ENCODE data around the gene ADGRG6. TPM values are rescaled to one million over a fixed set of nuclear protein-coding genes. Genes with fewer than 3 reads are reported as not detected.

The ADGRG6 gene
- total RNA-seq, 4 donors from 2014 or later: 15.7 to 75.2 (median 19.2) TPM

- WGBS, 2 donors (ENCODE audit: low coverage in 1 of 2): 66 to 68% methylated on average over 2 of the region's 2 CpGs
- H3K4me3 ChIP-seq: no peak overlapping the region
- no peak overlapping the region for H3K27ac ChIP-seq
- H3K27me3 ChIP-seq: no peaks in the 10 kb centered on the region
- no peaks in the 10 kb centered on the region for H3K4me1 ChIP-seq
- TF ChIP-seq POLR2A (IDR thresholded peaks at IDR 0.05): no peak
- no peak for TF ChIP-seq EP300 (IDR thresholded peaks at IDR 0.05; ENCODE audit: low read depth)
- TF ChIP-seq POLR2AphosphoS5 (IDR thresholded peaks at IDR 0.05): no peak
- no peak for TF ChIP-seq CTCF (IDR thresholded peaks at IDR 0.05)
- no peak for DNase-seq
- no peaks in the 10 kb centered on the region for H3K36me3 ChIP-seq
- no peaks in the 10 kb centered on the region for H3K9me3 ChIP-seq
- intact Hi-C loops (cut with DNase I; ENCODE audit: low total_unique reads): no loop called here
- in situ Hi-C loops (cut with MboI; ENCODE audit: low pct_ligation_motif_present in 1 of 4, low pct_unique_long_range_greater_than_20kb in 1 of 4, low sequenced_read_pairs in 3 of 4): loop anchor here in 3 of 4 donors (25.0 kb wide), 1 partner anchor 223 kb away; no protein-coding TSS in a partner anchor
These were observed 83.5 kb downstream of the ADGRG6 start for GRCh38 chr6:142385352-142385751.

- Histone ChIP-seq H3K36me3 (no peaks in the 10 kb centered on the region), H3K27ac (no peak overlapping the region), H3K4me1 (no peaks in the 10 kb centered on the region), H3K4me3 (no peak overlapping the region), H3K9me3 (no peaks in the 10 kb centered on the region), H3K27me3 (no peaks in the 10 kb centered on the region)
- in situ Hi-C loops (cut with MboI; ENCODE audit: low pct_ligation_motif_present in 1 of 4, low pct_unique_long_range_greater_than_20kb in 1 of 4, low sequenced_read_pairs in 3 of 4): loop anchor here in 3 of 4 donors (25.0 kb wide), 1 partner anchor 224 kb away; no protein-coding TSS in a partner anchor
- intact Hi-C loops (cut with DNase I; ENCODE audit: low total_unique reads): no loop called here
- no peak for DNase-seq
- TF ChIP-seq POLR2AphosphoS5 (IDR thresholded peaks at IDR 0.05) (no peak), POLR2A (IDR thresholded peaks at IDR 0.05) (no peak), EP300 (IDR thresholded peaks at IDR 0.05; ENCODE audit: low read depth) (no peak), CTCF (IDR thresholded peaks at IDR 0.05) (no peak)
- 82 to 94% methylated on average over 3 to 4 of the region's 4 CpGs for WGBS, 2 donors (ENCODE audit: low coverage in 1 of 2)
These were observed 84.8 kb downstream of the ADGRG6 start for GRCh38 chr6:142386657-142387056.

GRCh38 chr6:142387997-142388815 lies 86.4 kb downstream of the ADGRG6 start:
- Histone ChIP-seq H3K36me3 (no peaks in the 10 kb centered on the region), H3K27me3 (no peaks in the 10 kb centered on the region), H3K4me3 (no peak overlapping the region), H3K9me3 (no peaks in the 10 kb centered on the region), H3K4me1 (no peaks in the 10 kb centered on the region), H3K27ac (no peak overlapping the region)
- WGBS, 2 donors (ENCODE audit: low coverage in 1 of 2): 30 to 33% methylated on average over 4 of the region's 4 CpGs
- no peak for DNase-seq
- in situ Hi-C loops (cut with MboI; ENCODE audit: low pct_ligation_motif_present in 1 of 4, low pct_unique_long_range_greater_than_20kb in 1 of 4, low sequenced_read_pairs in 3 of 4) (loop anchor here in 3 of 4 donors (25.0 kb wide), 1 partner anchor 226 kb away; no protein-coding TSS in a partner anchor), intact Hi-C loops (cut with DNase I; ENCODE audit: low total_unique reads) (loop anchor here (2.0 kb wide), 1 partner anchor 27 kb away; no protein-coding TSS in a partner anchor)
- TF ChIP-seq CTCF (IDR thresholded peaks at IDR 0.05) (peak; percentile 39 to 53 (median 48)), POLR2A (IDR thresholded peaks at IDR 0.05) (no peak)

- no peak for DNase-seq
- intact Hi-C loops (cut with DNase I; ENCODE audit: low total_unique reads): no loop called here
These were observed 93.5 kb downstream of the ADGRG6 start for GRCh38 chr6:142395266-142395665.

More at GRCh38 chr6:142395266-142395665, 93.5 kb downstream of the ADGRG6 start:
- H3K27ac ChIP-seq: no peak overlapping the region
- no peaks in the 10 kb centered on the region for H3K27me3 ChIP-seq
- TF ChIP-seq POLR2AphosphoS5 (IDR thresholded peaks at IDR 0.05) (no peak), EP300 (IDR thresholded peaks at IDR 0.05; ENCODE audit: low read depth) (no peak), POLR2A (IDR thresholded peaks at IDR 0.05) (no peak), CTCF (IDR thresholded peaks at IDR 0.05) (no peak)
- H3K36me3 ChIP-seq: no peaks in the 10 kb centered on the region
- H3K4me1 ChIP-seq: no peaks in the 10 kb centered on the region
- no peaks in the 10 kb centered on the region for H3K9me3 ChIP-seq
- WGBS, 2 donors (ENCODE audit: low coverage in 1 of 2): 73 to 93% methylated on average over 3 of the region's 3 CpGs
- in situ Hi-C loops (cut with MboI; ENCODE audit: low pct_ligation_motif_present in 1 of 4, low pct_unique_long_range_greater_than_20kb in 1 of 4, low sequenced_read_pairs in 3 of 4): loop anchor here in 3 of 4 donors (25.0 kb wide), 1 partner anchor 233 kb away; no protein-coding TSS in a partner anchor
- H3K4me3 ChIP-seq: no peak overlapping the region
